Measurements from ENCODE around the gene SLC26A6. TPM values are rescaled to one million over a fixed set of nuclear protein-coding genes. Genes with fewer than 3 reads are reported as not detected.

Gene SLC26A6, protein sequence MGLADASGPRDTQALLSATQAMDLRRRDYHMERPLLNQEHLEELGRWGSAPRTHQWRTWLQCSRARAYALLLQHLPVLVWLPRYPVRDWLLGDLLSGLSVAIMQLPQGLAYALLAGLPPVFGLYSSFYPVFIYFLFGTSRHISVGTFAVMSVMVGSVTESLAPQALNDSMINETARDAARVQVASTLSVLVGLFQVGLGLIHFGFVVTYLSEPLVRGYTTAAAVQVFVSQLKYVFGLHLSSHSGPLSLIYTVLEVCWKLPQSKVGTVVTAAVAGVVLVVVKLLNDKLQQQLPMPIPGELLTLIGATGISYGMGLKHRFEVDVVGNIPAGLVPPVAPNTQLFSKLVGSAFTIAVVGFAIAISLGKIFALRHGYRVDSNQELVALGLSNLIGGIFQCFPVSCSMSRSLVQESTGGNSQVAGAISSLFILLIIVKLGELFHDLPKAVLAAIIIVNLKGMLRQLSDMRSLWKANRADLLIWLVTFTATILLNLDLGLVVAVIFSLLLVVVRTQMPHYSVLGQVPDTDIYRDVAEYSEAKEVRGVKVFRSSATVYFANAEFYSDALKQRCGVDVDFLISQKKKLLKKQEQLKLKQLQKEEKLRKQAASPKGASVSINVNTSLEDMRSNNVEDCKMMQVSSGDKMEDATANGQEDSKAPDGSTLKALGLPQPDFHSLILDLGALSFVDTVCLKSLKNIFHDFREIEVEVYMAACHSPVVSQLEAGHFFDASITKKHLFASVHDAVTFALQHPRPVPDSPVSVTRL
- 43.7 and 47.3 TPM in 2 replicates for total RNA-seq

DNA sequence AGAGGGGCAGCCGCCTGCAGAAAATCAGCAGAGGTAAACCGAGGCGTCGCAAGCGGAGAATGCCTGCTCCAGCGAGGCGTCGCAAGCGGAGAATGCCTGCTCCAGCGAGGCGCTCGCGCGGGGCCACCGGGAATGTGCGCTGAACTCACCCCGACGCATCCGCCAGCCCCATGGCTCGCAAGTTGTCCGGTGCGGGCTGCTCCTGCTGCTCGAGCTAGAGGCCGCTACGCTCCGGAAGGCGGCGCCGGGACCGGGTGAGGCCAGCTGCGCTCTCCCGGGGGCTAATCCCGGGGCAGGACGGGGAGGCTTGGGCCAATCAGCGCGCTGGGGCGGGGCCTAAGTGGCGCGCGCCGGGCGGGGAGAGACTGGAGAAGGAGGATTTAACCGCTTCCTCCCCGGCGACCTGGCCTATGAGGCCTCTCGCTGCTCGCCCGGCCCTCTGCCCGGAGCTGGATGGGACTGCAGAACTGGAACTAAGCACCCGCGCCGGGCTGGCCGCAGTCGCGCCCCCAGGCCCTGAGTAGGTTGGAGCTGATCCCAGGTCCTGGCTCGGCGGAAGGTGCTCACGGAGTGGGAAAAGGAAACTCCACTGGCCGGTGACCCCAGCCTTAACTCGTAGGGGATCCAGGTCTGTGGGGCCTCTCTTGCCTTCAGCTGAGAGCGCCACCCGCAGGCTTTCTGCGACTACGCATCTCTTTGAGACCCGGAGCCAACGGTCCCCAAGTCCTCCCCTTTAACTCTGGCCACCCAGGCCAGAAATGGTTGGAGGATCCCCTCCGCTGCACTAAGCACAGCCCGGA, at the start of gene SLC26A6:
Gene SLC26A6 (minus strand): TSS at position 240 of the 800 bp plus-strand sequence. CDS start 68 bp downstream, at position 172.
- intact Hi-C loops (cut with micrococcal nuclease): loop anchor here (1.0 to 10.0 kb wide), 5 partner anchors 21 to 231 kb away; partner anchors contain the start of genes NCKIPSD and UQCRC1

DNA sequence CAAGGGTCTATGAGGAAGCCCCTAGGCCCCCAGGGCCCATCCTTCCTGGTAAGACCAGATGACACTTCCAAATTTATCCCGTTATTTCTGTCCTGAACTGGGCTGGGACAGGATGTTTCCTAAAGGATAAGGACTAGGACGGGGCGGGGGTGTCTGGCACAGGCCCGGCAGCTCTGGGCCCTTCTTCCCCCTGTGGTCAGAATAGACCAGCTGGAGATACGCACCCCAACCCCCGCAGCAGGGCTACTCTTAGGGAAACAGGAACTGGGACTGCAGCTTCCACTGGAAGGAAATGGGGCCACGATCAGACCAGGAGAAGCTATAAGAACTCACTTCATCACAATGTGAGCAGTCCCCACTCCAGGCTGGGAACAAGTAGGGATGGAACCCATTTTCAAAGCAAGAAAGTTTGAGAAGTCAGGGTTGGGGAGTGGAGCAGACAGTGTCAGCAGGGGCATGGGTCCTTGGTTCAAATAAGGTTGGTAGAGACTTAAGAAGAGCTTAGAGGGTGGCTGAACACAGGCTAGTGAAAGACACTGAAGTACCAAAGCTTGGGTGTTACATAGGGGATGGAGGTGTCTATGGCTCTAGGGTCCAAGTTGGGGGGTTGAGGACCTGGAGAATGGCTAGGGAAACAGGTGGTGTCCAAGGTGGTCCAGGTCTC, 49.4 kb upstream of the SLC26A6 start:
- intact Hi-C loops (cut with micrococcal nuclease): loop anchor here (1.0 to 2.0 kb wide), 4 partner anchors 20 to 75 kb away; partner anchors contain the start of genes IP6K2, SLC26A6 and UQCRC1

DNA sequence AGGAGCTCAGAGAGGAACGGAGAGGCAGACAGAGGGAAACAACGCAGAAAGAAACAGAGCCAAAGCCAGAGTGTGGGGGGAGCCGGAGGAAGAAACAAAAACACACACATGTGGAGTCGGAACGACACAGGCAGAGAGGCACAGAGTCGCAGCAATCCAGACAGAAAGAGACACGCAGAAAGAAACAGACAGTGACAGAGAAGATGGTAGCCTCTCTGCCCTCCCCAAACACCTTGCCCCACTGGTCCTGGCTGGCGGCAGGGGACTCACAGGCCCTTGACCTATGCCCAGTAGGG, 48.7 kb upstream of the SLC26A6 start:
- intact Hi-C loops (cut with micrococcal nuclease): loop anchor here (2.0 kb wide), 1 partner anchor 19 kb away; no protein-coding TSS in a partner anchor

DNA sequence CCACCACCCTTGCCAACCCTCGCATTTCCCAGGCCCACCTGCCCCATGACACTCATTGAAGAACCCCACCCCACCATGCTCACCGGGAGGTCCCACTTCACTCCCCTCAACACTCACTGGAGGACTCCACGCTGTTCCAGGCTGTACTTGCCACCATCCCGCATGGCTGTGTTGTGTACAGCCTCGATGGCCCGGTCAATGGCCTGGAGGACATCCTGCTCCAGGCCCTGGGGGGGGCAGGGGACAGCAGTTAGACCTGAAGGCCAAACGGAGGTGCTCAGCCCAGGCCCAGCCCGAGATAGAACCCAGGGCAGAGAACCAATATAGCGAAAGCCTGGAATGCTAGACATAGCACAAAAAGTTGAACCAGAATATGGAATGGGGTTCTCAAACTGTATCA, 47.5 kb upstream of the SLC26A6 start:
- intact Hi-C loops (cut with micrococcal nuclease): no loop called here

DNA sequence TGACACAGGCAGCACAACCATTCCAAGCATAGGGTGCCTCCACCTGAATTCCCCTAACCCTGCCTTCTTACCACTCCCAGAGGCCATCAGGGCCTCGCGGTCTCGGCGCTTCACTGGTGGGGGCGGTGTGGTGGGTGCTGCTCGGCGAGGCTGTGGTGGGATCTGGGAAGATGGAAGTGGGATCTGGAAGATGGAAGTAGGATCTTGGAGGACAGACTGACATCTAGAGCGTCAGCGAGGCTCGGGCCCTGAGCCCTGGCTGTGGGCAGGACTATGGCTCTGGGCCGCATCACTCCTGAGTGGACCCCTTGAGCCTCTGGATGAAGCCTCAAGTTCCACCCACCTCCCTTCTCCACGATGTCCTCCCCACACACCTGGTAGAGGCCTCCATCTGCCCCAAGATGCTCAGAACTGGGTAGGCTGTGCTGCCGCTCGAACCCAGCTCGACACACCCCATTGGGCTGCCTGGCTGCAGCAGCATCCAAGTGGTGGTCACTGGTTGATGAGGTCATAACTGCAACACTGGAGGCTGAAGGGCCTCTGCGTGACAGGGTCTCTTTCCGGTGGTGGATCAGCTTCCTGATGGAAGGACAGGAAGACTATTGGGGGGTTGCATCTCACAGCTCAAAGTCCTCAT, 46.8 kb upstream of the SLC26A6 start:
- intact Hi-C loops (cut with micrococcal nuclease): no loop called here

DNA sequence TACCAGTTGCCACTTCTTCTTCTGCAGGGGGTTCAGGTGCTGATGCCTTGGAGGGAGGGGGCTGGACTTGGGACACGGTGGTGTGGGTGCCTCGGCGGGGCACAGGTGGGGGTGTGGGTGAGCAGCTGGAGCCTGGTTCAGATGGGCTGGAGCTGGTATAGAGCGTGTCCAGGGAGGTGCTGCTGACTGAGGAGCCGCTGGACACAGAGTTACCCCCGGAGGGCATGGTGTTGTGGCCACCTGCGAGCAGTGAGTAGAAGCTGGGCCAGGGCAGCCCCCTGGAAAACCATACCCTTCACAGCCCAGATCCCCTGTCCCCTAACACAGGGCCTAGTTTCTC, 46.2 kb upstream of the SLC26A6 start:
- intact Hi-C loops (cut with micrococcal nuclease): no loop called here

DNA sequence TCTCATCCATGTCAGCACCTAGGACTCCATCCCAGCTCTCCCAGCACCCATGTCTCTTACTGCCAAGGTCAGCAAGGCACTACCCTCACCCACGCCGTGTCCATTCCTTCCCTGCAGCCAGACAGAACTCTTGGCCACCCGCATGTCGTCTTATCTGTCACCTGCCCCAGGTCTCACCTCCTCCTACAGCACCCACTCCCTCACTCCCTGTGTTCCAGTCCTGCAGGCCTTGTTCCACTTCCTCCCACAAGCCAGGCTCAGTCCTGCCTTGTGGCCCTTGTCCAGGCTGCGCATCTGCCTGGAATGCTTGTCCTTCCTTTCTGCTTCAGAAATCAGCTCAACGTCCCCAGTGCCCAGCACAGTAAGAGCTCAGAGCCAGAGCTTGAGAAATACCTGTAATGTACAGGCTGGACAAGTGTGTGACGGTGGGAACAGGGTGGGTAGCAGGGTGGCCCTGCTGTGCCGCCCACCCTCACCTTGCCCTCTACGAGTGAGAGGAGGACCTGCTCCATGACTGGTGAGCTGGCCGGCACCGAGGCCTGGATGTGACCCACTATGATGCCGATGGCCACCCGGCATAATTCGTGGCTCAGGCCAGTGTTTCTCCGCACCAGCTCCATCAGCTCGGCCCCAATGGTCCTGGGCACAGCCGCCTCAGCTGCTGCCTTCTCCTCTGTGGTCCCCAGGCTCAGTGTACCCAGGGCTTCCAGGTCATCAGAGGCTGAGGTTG, 45.7 kb upstream of the SLC26A6 start:
- intact Hi-C loops (cut with micrococcal nuclease): no loop called here

DNA sequence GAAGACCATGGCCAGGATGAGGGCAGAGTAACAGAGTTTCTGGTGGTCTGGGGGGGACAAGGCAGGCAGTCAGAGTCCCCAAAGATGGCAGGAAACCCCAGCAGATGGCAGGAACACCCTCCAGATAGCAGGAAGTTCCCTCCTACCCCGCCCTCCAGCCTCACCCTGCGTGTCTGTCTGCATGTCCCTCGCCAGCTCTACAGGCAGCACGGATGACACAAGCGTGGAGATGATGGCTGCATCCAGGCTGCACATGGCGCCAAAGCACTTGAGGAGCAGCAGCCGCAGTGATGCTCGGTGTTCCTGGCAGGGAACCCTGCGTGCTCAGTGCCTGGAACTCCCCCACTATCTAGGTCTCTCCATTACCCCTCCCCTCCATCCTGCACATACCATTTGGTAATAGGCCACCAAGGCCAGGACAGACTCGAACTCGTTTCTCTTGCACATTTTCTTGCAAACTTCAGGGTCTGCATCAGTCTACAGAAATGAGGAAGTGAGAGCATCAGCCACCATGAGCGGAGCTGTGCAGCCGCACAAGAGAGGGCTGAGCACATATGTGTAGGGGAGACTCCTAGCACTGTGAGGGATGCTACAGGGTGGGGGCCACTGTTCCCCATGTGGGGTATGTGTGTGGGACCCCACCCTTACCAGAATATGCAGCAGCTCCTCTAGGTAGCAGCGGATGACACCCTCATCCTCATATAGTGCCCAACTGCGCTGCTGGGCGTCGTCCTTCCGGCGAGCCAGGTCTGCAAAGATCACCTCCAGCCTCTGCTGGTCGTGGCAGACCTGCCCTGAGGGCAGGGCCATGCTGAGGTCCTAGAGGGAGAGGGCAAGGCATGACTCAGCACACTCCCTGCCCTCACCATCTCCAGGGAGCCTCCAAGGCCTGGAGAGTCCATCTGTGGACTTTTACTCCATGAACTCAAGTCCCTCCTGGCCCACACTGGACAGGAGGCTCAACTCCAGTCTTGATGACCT, 44.4 kb upstream of the SLC26A6 start:
- intact Hi-C loops (cut with micrococcal nuclease): no loop called here

DNA sequence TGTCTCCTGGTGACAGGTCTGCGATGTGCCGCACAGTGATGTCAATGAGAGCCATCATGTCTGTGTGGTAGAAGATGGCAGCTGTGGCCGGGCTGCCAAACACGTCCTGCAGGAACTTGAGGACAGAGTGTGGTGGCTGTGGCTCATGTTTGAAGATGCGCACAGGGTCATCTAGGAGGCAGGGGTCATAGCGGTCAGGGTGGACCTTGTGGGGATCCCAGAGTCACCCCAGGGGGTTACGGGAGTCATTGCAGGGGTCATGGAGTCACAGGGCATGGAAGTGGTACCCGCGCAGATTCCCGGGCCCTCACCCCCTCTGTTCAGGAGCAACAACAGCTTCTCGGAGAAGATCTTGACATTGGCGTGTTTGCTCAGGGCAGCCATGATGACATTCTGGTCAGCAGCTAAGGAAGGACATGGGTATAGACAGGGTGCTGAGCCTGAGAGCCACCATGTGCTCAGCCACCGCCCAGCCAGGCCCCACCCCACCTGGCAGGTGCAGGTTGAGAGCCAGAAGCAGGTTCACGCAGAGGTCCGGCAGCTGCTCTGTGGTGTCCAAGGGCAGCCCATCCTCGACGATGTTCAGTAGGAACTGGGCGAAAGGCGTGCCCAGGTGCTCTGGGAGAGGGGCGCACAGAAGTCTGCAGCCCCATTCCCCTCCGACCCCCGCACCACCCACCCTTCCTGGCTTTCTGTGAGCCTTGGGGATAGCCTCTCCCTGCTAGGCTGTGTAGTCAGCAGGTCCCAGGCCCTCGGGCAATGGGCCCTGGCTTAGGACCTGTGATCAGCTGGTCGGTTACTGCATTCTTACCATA, 43.5 kb upstream of the SLC26A6 start:
- intact Hi-C loops (cut with micrococcal nuclease): no loop called here

DNA sequence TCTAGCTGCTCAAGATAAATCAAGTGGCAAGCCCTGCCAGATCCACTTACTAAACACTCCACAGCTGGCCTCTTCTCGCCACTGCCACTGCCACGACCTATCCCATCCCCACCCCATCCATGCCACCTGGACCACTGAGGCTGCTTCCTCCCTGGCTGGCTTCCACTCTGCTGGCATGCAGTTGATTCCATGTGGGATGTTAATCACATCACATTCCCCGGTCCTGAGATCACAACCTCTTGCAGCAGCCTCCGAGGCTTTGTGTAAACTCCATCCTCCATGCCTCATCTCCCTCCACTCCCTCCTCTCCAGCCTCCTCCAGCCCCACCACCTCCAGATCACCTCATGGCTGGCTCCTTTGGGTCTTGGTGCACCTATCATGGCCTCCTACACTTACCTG, 42.8 kb upstream of the SLC26A6 start:
- intact Hi-C loops (cut with micrococcal nuclease): no loop called here

DNA sequence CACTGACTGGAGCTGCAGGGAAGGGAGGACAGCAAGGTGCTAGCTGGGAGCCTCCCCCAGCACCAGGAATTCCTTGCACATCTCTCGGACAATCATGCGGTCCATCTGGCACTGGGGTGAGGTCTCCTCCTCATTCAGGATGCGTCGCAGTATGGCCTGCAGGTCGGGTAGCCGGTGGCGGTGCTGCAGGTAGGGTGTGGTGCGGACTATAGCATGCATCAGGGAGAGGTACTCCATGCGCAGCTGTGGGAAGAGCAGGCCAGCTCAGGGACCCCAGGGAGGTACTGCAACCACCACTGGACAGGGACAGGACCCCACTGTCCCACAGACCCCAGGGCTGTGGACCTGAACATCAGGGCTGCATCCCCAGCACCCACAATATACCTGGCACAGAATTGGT, 39.2 kb upstream of the SLC26A6 start:
- intact Hi-C loops (cut with micrococcal nuclease): no loop called here

DNA sequence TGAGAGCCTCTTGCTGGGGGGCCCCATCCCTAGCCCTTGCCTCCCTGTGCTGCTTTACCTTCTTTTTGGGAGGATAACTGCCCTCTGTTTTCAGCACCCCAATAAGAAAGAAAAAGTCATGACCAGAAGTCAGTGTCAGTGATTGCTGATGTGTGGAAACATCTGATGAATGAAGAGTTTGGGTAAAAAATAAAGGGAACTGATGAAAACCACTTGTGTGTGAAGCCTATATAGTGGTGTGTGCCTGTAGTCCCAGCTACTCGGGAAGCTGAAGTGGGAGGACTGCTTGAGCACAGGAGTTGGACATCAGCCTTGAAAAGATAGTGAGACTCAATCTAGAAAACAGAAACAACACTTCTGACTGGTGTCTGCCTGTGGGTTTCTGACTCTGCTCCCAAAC, 37.3 kb upstream of the SLC26A6 start:
- intact Hi-C loops (cut with micrococcal nuclease): no loop called here

DNA sequence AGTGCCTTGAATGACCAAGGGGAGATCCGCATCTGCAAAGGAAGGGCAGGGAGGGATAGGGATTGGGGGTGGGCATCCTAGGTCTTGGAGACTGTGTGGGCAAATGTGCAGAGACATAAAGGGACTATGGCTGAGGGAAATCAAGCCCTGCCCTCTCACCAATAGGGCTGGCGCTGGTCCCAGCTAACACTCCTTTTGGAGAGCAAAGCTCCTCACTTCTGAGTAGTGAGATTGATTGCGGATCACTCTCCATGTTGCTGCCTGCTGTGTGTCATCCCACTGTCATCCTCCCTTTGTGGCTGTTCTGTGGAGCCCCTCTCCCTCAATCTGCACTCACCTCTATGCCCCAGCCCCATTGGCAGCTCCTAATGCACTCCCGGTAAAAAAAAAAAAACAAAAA, 29.7 kb upstream of the SLC26A6 start:
- intact Hi-C loops (cut with micrococcal nuclease): loop anchor here (2.0 kb wide), 1 partner anchor 20 kb away; the partner anchor contains the start of gene NCKIPSD

DNA sequence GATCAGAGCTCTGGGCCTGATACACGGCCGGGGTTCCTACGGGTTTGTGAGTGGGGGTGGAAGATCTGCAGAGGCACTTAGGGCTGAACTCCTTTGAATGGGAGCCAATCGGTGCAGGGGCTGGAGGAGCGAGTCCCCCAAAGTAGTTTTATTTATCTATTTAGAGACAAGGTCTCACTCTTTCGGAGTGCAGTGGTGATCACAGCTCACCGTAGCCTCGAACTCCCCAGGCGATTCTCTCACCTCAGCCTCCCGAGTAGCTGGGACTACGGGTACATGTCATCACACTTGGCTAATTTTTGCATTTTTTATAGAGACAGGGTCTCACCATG, 29.0 kb upstream of the SLC26A6 start:
- intact Hi-C loops (cut with micrococcal nuclease): loop anchor here (2.0 kb wide), 1 partner anchor 21 kb away; the partner anchor contains the start of gene NCKIPSD

DNA sequence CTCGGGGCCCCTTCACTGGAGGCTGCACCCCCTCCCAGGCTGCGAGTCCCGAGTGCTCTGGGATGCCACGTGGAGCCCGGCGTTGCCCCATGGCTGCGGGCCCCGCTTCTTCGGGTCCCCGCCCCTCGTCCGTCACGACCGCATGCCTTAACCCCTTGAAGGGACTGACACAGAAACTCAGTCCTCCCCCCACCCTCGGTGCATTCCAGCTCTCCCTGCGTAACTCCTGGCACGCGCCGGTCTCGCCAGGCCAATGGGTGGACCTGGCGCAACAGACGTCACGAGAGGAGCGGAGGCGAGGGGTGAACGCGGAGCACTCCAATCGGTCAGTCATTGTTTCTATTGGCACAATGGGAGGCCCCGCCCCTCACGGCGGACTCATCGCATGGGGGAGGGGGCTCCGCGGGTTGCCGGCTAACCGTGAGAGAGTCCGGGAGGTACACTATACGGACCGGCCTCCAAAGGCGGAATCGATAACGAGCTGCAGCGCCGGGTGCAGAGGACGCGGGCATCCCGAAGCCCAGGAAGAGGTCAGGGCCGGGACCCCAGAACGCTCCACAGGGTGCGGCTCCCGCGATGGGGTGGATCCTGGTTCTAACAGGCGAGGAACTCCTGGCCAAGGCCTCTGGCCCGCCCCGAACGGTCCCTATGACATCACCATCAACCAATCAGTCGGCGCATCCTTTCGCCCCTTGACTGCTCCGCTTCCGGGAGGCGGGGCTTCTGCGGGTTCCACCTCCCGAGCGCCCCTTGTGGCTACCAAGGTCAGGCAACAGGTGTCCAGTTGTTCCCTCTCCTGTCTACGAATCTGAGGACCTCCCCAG, 28.4 kb upstream of the SLC26A6 start:
- intact Hi-C loops (cut with micrococcal nuclease): loop anchor here (2.0 kb wide), 2 partner anchors 21 to 53 kb away; partner anchors contain the start of genes IP6K2 and NCKIPSD

DNA sequence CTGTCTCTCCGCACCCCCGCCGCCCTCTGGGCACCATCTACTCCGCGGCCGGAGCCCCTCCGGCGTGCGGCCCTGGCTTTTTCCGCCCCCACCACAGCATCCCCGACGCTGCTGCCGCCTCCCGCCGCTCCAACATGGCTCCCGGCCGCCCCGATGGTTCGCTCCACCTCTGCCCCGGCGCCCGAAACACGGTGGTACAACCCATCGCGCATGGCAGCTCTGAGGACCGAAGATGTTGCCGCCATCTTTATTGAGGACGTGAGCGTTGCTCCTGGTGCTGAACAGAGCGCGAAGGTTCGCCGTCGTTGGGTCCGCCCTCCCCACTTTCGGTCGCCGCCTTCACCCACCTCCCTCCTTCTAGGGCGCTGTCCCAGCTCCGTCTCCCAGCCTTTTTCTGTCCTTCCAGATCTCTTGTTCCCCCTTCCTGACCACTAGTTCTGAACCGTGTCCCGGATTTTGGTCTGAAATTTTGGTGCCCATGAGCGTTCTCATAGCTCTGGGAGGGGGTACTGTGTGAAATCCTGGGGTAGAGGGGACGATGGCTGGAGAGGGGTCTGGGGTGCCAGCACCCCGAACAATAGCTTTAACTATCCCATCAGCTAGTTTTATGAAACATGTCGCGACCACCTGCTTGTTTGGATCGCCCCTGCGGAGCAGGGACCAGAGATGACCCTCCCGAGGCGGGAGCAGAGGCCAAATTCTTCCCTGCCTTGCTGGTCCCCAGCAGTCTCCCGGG, 27.7 kb upstream of the SLC26A6 start, which contains the start of gene CELSR3:
Gene CELSR3 (minus strand): TSS at position 134 of the 736 bp plus-strand sequence. CDS start 252 bp downstream, outside the sequence.
- intact Hi-C loops (cut with micrococcal nuclease): loop anchor here (2.0 kb wide), 1 partner anchor 54 kb away; the partner anchor contains the start of gene IP6K2

Data from T-helper 2 cell treated with Interferon-gamma antibody and Interleukin-4, amounts not matched to agents 100 ng/mL and 5 ng/mL, for 36 hours (primary cell).